Measurements from ENCODE around the gene JAKMIP1.

JAKMIP1 gene

DNA sequence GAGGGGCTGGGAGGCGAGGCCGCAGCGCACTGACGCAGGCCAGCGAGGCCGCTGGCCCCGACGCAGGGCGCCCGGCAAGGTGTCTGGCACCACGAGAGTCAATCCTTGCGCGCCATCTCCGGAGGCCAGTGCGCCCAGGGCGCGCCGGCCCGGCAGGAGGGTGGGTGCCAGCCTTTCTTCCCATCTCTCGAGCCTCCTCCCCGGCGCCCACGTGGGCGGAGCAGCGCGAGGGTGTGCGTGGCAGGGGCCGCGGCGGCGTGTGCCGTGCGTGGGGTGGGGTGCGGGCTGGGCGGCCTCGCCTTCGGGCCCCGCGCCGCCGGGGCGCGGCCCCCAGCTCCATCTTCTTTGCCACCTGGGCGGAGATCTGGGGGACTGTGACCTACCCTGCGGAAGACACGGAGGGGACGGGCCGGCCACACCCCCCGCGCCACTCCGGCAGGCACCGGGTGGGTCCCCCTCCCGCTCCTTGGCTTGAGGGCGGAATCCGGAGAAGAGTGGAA lies 877 bp downstream of the JAKMIP1 start:
- DNase-seq: no peak

DNA sequence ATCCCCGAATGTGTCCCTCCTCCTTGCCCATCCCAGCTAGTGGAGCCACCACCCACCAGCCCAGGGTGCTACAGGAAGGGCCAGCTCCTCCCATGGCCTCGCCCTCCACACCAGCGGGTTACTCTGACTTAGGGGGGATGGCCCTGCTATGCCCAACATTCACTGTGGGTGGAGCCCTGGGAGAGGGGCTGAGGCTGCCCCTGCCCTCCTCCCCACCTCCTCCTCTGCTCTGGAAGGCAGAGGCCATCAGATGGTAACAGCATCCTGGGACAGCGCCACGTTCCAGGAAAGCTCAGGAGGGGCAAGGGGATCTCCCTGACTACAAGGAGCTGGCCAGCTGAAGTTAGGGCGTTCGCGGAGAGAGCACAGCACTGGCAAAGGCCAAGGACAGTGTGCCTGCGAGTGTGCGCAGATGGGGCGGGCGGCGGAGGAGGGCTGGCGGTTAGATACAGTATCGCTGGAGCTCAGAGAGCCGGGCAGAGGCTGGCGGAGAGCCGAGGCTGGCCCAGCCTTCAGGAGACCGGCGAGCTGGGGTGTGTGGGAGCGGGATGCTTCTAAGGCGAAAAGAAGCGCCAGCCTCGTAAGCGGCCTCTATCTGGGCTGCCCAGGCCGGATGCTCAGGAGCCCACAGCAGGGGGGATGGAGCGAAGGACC lies 1.5 kb downstream of the JAKMIP1 start:
- no peak for DNase-seq

DNA sequence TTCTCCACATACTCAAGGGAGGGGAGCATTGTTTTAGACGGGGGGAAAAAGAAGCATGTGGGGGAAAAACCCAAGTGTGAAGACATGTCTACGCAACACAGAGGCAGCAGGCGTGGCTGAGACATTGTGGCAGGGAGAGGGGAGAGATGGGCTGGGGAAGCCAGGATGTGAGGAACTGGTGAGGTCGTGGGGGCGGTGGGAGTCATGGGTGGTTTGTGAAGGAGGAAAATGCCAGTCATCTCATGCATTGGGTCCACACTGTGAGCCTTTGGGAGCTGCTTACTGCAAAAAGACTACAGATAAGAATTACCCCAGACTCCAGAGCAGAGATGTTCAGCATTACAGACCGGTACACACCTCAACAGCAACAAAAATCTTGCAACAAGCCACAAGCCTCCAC lies 2.1 kb downstream of the JAKMIP1 start:
- DNase-seq: no peak

DNA sequence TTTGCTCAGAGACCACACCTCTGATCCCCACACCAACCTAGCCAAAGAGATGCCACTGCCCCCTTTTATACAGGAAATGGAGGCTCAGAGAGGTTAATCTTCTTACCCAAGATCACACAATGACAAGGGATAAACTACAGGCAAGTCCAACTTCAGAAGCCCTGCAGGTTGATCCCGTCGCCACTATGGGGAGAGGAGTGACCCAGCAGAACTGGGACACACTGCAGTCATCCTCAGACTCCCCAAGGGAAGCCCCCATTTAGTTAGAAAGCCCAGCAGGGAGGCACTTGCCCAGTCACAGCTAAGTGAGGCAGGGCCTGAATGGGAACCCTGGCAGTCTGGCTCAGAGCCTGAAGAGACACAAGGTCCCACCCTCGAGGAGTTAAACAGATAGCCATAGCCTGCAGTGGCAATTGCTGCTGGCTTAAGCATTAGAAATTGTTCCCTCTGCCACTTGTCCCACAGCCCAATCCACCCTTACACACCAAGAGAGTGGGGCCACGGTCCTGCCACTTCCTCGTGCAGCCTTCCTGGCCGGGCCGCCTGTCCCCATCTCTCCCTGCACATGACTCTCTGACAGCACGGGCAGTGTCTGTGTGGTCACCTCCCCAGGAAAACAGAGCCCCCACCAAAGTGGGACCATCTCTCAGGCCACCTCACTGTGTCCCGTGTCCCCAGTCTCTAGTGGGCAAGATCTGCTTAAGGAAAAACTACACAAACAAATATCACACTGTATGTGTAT lies 2.7 kb downstream of the JAKMIP1 start:
- DNase-seq: no peak

DNA sequence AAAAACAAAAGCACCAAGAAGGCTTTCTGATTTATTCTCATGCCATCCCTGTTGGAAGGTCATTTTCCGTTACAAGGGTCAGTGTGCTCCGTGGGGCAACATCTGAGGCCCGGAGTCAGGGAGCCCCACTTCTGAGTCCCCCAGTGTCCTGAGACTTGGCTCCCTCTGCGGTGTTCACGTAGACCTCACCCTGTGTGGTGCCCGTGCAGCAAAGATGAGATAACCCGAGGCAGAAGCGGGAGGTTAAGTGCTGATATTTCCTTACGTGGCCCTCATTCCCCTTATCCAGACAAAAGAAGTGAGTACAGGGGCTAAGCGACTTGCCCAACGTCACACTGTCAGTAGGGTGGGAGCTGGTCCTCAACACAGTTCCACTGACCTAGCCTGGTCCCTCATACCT lies 3.5 kb downstream of the JAKMIP1 start:
- no peak for DNase-seq

DNA sequence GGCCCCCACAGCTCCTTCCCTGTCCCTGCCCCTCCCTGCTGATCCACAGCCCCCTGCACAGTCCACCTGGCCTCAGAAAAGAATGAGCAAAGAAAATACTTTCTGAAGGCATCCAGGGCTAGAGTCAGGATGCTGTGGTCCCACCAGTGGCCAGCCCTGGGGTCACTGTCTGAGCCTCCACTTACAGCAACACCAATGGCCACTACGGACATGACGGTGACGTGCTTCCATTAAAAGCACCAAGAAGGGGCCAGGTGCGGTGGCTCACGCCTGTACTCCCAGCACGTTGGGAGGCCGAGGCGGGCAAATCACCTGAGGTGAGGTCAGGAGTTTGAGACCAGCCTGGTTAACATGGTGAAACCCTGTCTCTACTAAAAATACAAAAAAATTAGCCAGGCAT lies 4.0 kb downstream of the JAKMIP1 start:
- no peak for DNase-seq

DNA sequence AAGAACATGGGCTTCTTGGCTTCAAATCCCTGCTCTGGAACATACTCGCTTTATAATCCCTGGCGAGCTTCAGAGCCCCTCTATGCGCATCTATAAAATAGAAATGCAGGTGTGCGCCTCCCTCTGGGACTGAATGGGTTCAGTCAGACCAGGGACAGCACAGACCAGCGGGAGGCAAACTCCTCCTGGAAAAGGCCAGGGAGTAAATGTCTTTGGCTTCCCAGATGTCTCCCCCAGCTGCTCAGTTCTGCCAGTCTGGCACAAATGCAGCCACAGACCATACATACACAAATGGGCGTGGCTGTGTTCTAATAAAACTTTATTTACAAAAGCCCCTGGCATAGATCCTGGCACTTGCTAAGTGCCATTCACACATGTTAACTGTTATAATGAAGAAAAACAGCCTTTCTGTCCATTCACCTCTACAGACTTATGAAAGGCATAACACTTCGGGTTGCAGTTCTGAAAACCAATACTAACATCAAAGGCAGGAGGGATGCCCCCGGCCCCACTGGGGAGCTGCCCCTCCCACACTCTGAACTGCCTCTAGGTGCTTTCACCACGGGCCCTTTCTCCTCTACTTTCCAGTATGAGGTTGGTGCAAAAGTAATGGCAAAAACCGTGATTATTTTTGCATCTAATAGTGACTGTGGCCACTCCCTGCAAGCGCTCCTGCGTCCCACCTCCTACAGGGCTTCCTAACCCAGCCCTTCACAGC lies 4.6 kb downstream of the JAKMIP1 start:
- no peak for DNase-seq

DNA sequence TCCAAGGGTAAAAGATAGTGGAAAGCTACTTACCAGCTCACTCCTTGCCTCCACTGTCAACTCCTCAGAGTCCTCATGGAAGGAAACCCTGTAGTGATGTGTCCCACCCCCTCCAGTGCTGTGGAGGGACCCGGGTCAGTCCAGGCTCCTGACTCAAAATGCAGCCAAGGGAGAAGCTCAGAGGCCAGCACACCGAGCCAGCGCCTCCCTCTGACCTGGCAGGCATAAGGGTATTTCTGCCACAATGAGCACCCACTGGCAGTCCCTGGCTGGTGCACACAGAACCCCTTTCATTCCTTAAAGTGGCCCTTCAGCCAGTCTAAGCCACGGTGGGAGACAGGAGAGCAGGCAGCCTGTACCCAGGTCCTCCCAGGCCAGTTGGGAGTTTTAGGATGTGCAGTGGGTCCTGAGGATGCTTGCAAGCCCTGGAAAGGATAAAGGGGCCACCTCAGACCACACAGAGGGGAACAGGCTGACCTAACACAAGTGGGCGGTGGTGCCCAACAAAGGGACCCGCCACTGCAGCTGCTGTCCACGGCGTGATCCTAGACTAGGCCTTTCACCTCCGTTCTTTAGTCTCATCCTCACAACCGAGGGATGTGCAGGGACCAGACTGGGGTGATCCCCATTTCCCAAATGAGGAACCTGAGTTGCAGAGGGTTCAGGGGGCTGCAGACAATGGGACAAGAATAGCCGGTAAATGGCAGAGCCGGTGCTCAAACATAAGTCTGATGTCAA lies 5.7 kb downstream of the JAKMIP1 start:
- DNase-seq: no peak

DNA sequence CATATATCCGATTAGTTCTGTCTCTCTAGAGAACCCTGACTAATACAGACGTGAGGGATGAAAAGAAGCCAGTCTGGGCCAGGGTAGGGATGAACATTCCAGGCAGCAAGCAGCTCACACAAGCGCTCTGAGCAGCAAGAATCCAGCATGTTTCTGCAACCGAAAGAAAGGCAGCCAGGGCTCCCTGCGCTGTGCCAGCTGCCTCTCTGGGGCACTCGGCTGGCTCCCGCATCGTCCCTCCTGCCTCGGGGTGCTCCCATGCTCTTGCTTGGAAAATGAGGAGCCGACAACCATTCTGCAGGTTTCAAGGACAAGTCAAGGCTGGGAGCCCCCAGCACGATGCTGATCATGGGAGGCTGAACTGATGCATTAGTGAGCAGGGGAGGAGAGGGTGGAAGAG lies 7.0 kb downstream of the JAKMIP1 start:
- no peak for DNase-seq

DNA sequence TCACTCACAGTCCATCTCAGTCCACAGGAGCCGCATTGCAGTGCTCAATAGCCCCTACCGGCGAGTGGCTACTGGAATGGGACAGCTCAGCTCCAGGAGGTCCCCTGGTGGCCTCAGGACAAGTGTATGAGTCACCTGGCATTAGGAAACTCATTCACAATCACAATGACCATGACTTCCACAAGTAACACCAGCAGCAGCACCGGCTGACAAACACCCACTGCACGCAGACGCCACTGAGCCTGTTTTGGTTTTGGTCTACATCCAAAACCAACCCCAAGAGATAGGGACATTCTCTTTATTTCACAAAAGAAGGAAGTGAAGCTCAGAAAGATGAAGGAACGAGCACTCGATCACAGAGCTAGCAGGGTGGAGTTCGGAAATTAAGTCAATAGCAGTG lies 8.1 kb downstream of the JAKMIP1 start:
- no peak for DNase-seq

DNA sequence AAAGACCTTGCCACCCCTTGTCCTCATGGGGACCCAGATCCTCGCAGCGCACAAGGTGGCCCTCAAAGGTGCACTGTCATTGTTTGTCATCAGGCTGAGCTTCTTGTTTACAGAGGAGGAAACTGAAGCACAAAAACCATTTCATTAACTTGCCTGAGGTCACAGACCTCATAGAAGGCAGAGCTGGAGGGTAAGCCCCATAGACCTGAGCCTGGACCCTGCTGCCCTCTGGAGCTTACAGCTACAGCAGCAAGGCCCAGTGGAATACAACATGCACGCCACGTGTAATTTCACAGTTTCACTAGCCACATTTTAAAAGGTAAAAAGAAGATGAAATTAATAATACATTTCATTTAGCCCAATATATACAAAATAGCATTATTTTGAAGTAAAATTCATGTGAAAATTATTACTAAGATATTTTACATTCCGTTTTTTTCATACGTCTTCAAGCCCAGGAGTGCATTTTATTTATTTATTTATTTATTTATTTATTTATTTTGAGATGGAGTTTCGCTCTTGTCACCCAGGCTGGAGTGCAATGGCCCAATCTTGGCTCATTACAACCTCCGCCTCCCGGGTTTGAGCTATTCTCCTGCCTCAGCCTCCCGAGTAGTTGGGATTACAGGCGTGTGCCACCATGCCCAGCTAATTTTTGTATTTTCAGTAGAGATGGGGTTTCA lies 8.8 kb downstream of the JAKMIP1 start:
- no peak for DNase-seq

DNA sequence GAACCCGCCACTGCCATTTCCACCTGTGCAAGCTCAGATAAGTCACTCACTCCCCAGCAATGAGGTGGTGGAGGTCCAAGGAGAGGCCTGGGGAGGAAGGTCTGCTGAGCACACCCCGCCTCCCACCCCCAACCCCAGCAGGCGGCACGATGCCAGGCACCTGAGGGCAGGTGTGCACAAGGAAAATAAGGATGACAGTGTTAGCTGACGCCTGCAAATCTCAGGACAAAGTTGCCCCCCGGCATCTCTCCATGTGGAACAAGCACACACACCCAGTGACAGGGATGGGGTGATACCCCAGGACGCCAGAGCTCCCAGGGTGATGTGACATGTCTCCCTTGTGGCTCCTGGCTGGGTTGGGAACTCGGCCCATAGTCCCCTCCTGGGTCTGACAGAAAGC lies 9.9 kb downstream of the JAKMIP1 start:
- no peak for DNase-seq

DNA sequence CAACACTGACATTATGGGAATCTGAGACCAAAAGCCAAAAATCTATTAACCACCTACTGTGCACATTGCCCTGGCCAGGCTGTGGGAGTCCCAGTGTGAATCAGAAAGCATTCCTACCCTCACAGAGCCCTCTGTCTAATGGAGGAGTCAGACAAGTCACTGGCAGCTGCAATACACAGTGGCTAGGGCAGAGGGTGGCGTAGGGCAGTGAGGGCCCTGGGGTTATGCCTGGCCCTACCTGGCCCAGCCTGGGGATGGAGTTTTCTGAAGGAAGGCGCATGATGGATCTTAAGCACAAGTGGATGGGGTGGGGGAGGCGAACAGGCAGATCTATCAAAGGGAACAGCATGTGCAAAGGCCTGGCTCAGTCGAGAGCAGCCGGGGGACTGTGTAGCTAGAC lies 10.8 kb downstream of the JAKMIP1 start:
- DNase-seq: no peak

DNA sequence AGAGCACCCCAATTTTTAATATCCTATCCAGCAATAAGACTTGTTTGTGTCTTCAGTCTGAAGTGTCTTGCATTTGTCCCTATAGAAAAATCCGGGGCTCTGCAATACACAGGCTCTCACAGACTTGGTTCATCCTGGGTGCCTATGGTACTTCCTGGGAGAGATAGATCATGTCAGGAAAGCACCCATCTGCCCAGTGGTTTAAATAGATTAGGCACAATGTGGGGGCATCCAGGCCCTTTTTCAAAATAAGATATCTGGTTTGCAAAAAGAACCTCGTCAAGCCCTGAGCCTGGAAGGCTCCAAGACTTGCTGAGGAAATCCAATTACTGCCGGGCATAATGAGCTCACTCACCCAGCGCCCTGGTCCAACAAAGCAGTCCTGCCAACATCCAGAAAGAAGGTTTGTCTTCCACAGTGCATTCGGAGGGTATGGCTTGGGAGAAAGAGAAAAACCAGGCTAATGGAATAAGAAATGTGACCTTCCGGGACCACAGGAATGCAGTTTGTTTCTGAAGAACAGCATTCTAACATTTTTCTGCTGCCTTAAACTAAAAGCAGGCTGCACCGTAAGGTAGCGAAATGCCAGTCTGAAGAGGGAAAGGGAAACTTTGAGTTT lies 11.6 kb downstream of the JAKMIP1 start:
- DNase-seq: no peak

DNA sequence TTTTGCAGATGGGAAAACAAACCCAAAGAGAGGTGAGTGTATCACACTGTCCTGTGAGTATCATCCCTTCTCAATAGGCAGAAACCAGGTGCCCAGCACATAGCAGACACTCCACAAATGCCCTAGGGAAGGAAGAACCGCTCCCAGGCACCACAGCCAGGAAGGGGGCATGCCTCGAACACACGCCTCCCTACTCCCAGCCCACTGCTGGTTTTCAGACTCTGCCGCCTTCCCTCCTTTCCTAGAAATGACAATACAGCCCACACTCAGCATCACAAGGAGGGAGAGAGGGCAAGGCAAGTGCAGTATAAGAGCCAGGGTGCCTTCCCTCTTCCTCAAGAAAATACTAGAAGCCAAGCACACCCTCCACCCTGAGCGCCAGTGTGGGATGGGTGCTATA lies 16.2 kb downstream of the JAKMIP1 start:
- DNase-seq: no peak

DNA sequence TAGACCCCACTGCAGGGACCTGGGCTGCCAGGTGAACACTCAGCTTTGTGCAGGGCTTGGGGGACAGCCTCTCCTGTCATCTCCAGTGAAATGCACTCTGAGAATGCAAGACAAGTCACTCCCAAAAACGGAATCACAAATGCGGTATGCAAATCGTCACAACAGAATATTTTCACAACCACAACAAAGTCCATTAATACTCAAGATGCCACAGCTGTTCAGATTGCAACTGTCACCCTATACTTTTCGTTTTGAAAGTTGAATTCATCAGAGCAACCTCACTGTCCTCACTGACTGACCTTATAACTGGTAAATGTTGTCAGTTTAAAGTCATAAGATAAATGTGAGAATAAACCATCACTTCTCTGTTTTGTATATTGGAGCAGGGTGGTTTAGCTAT lies 16.6 kb downstream of the JAKMIP1 start:
- no peak for DNase-seq

DNA sequence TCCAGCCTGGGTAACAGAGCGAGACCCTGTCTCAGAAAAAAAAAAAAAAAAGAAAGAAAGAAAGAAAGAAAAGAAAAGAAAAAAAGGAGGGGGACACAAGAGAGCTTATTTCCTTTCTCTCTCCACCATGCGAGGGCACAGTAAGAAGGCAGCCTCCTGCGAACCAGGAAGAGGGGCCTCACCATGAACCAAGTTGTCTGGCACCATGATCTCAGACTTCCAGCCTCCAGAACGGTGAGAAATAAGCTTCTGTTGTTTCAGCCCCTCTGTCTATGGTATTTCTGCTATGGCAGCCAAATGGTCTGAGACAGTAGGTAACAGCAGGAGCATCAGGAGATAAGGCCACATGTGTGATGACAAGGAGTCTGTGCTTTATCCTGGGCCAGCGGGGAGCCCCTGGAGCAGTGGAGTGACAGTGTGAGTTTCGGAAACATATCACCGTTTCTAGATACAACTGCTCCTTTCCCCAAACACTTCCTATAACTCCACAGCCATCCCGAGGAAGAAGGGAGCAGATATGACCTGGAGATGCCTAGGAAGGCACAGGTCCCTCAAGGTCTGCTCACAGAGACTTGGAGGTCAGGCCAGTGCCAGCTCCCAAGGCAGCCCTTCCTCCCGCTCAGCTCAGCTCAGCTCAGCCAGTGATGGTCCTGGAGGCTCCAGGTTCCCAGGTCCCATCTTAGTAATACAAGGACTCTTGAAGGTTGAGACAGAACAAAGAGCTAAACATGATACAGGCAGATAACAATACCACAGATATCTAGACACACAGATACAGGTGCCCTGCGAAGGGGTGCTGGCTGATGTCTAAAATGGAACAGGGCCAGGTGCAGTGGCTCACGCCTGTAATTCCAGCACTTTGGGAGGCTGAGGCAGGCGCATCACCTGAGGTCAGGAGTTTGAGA lies 17.7 kb downstream of the JAKMIP1 start:
- no peak for DNase-seq

DNA sequence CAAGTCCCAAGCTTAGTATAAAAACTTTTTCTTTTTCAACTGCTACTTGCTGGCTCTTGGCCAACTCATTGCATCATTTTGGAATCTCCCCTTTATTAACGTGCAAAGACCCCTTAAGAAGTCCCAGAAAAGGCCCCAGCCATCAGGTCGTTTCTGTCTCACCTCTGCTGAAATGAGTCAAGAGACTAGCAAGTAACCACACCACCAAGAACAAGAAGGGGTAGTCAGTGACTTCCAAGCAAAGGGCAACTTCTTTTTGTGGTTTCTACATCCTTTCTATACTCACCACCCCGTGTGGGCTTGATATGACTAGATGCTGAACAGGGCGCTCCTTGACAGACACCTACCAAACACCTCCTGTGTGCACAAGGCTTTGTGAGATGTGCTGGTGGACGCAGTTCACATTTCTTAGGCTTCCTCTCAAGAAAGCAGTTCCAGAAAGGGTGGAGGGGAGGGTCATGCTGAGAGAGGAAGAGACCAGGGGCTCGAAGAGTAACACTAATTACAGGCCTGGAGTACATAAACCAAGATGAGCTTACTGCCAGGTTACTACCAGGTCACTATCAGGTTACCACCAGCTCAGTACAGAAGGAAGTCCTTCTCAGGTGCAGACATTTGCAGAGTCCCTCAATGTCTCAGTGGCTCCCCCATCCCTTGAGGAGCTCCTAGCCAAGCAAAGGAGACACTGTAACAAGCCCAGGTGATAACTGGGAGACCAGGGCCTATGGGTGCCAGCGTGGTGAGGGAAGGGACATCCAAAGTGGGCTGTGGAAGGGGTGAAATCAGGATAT lies 19.3 kb downstream of the JAKMIP1 start:
- DNase-seq: no peak

DNA sequence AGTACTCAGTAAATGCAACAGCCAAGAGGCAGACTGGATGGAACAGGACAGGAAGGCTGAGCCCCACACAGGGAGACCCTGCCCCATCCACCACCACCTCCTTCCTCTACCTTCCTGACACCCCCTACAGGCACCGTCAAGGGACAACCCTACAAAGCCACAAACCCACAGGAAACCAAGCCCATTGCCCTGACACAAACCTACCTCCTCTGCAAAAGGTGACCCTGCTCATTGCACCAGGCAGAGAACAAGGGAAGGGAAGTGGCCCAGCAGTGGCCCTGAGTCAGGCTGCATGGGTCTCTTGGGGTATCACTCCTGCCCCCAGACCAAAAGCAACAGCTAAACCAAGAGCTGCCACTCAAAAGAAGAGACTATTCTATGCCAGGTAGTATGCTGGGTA lies 21.0 kb downstream of the JAKMIP1 start:
- DNase-seq: no peak

DNA sequence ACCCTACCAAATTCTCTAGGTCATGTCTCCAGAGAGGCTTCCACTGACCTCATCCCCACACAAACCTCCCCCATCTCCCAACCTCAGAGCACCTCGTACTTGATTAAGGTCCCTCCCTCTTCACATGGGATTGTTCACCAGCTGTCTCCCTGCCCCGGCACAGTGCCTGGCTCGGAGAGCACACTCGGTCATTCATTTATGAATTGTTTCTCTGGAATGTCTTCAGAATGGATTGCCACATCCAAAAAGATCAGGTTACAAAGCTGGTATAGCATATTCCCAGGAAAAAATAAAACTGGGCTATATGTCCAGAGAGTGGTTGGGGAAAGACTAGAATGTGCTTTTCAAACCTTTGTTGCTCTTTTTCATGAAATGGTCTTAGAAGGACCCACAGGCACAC lies 21.6 kb downstream of the JAKMIP1 start:
- no peak for DNase-seq
